K562 treated with DMSO at 1 percent for 48 hours (cell line): Measurements from ENCODE around the gene LENEP. TPM values are rescaled to one million over a fixed set of nuclear protein-coding genes. Genes with fewer than 3 reads are reported as not detected.

Experiments
- total RNA-seq: library from RNA; unstranded; fragments of 300-600 nt; gene quantifications from 2 replicates; pipeline ENCODE4 v1.2.3, GENCODE V29; 2022; ENCODE audit warnings: low replicate concordance; ENCODE audit errors: extremely low read depth

Gene LENEP
- total RNA-seq = not detected in 2 replicates

GRCh38 chr1:154993572-154994268, at the start of gene LENEP:
TSS of gene LENEP (plus strand) at chr1:154993586. CDS start at chr1:154993608, 22 bp downstream.

GRCh38 chr1:154955718-154956543, 37.5 kb upstream of the LENEP start, which contains the start of gene PBXIP1:
TSS of gene PBXIP1 (minus strand) at chr1:154956099. CDS start at chr1:154953721, 2,378 bp downstream.

GRCh38 chr1:154961207-154962155, 31.9 kb upstream of the LENEP start, which contains the start of gene PYGO2:
TSS of gene PYGO2 (minus strand) at chr1:154961782. CDS start at chr1:154961576, 206 bp downstream.

GRCh38 chr1:154970631-154971340, 22.6 kb upstream of the LENEP start, which contains the start of gene SHC1:
TSS of gene SHC1 (minus strand) at chr1:154970747. CDS start at chr1:154970526, 221 bp downstream.

GRCh38 chr1:154974102-154974807, 19.1 kb upstream of the LENEP start, which contains the start of gene CKS1B:
TSS of gene CKS1B (plus strand) at chr1:154974681. CDS start at chr1:154974746, 65 bp downstream.

GRCh38 chr1:154982897-154983648, 10.3 kb upstream of the LENEP start, which contains the start of gene FLAD1:
TSS of gene FLAD1 (plus strand) at chr1:154983344. CDS start at chr1:154983695, 351 bp downstream.

GRCh38 chr1:155002464-155003226, 9.3 kb downstream of the LENEP start, which contains the start of gene ZBTB7B:
TSS of gene ZBTB7B (plus strand) at chr1:155002802. CDS start at chr1:155014661, 11,859 bp downstream.

GRCh38 chr1:155033524-155033923, 40.1 kb downstream of the LENEP start, which contains the start of the genes DCST1 and DCST2:
TSS of gene DCST1 (plus strand) at chr1:155033824. CDS start at chr1:155034037, 213 bp downstream.
TSS of gene DCST2 (minus strand) at chr1:155033781. CDS start at chr1:155033701, 80 bp downstream.

Other genes starting within 250 kb of the LENEP start
- not detected in 2 replicates for gene KCNN3, start 123.3 kb upstream of the LENEP start, total RNA-seq
- not detected in 2 replicates for gene PMVK, start 56.9 kb upstream of the LENEP start, total RNA-seq
- gene PBXIP1, start 37.5 kb upstream of the LENEP start, total RNA-seq = not detected in 2 replicates
- gene PYGO2, start 31.8 kb upstream of the LENEP start, total RNA-seq = not detected in 2 replicates
- gene SHC1, start 22.8 kb upstream of the LENEP start, total RNA-seq = not detected in 2 replicates
- gene CKS1B, start 18.9 kb upstream of the LENEP start, total RNA-seq = not detected in 2 replicates
- gene FLAD1, start 10.2 kb upstream of the LENEP start, total RNA-seq = not detected in 2 replicates
- not detected in 2 replicates for gene ZBTB7B, start 9.2 kb downstream of the LENEP start, total RNA-seq
- gene DCST2, start 40.2 kb downstream of the LENEP start, total RNA-seq = not detected in 2 replicates
- gene DCST1, start 40.2 kb downstream of the LENEP start, total RNA-seq = not detected in 2 replicates
- not detected in 2 replicates for gene ADAM15, start 57.7 kb downstream of the LENEP start, total RNA-seq
- gene EFNA4, start 70.2 kb downstream of the LENEP start, total RNA-seq = not detected in 2 replicates
- not detected in 2 replicates for gene EFNA3, start 85.3 kb downstream of the LENEP start, total RNA-seq
- gene EFNA1, start 134.3 kb downstream of the LENEP start, total RNA-seq = not detected in 2 replicates
- not detected in 2 replicates for gene SLC50A1, start 142.3 kb downstream of the LENEP start, total RNA-seq
- not detected in 2 replicates for gene DPM3, start 146.9 kb downstream of the LENEP start, total RNA-seq
- not detected in 2 replicates for gene KRTCAP2, start 179.7 kb downstream of the LENEP start, total RNA-seq
- not detected in 2 replicates for gene TRIM46, start 180.3 kb downstream of the LENEP start, total RNA-seq
- gene THBS3, start 214.3 kb downstream of the LENEP start, total RNA-seq = not detected in 2 replicates
- gene MTX1, start 215.1 kb downstream of the LENEP start, total RNA-seq = not detected in 2 replicates